Stomach smooth muscle (tissue), 2 donors: ENCODE measurements around the gene WDTC1.

Source experiments
- H3K27ac ChIP-seq: one replicate; pipeline ENCODE4 v1.7.0; 2013; ENCODE audit warnings: mild to moderate bottlenecking, low read length, inconsistent platforms
- H3K27me3 ChIP-seq, 2 donors: one replicate each; pipeline ENCODE4 v1.7.0; 2013; ENCODE audit warnings: low read length in 2 of 2; ENCODE audit not compliant: insufficient read depth in 2 of 2, control insufficient read depth in 1 of 2
- H3K36me3 ChIP-seq, 2 donors: one replicate each; pipeline ENCODE4 v1.7.0; 2013; ENCODE audit warnings: low read length in 2 of 2; ENCODE audit not compliant: control insufficient read depth in 2 of 2, insufficient read depth in 2 of 2
- H3K4me1 ChIP-seq: one replicate; pipeline ENCODE4 v1.7.0; 2013; ENCODE audit warnings: low read length; ENCODE audit not compliant: control insufficient read depth, insufficient read depth
- H3K4me3 ChIP-seq, 2 donors: one replicate each; pipeline ENCODE4 v1.7.0; 2013; ENCODE audit warnings: low read length in 2 of 2
- H3K9ac ChIP-seq, 2 donors: one replicate each; pipeline ENCODE4 v1.7.0; 2013; ENCODE audit warnings: low read length in 2 of 2, mild to moderate bottlenecking in 1 of 2
- H3K9me3 ChIP-seq, 2 donors: one replicate each; pipeline ENCODE4 v1.7.0; 2013; ENCODE audit warnings: low read length in 2 of 2; ENCODE audit not compliant: control insufficient read depth in 2 of 2
- donor health status: healthy.
- donor health status: Pancreatic carcinoma.

Gene WDTC1

DNA sequence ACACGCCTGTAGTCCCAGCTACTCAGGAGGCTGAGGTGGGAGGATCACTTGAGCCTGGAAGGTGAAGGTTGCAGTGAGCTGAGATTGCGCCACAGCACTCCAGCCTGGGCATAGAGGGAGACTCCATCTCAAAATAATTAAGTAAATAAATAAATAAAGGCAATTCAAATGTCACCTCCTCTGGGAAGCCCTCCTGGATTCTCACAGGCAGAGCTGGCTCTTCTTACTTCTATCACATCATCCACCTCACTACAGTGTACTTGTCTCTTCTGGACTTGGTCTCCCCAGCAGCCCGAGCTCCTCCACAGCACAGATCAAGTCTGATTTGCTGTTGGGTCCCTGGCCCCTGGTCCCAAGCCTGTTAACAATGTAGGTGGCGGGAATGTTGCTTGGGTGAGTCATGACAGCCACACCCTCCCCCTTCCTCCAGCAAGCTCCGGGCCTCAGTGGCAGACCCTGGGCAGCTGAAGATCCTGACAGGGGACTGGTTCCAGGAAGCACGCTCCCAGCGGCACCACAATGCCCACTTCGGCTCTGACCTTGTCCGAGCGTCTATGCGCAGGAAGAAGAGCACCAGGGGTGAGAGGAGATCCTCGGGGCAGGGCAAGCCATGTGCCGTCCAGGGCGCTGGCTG, 112.7 kb downstream of the WDTC1 start:
- Histone ChIP-seq H3K9ac (no peak overlapping the region), H3K27me3 (peaks cover 12 to 20% of the 10 kb centered on the region in 2 donors), H3K9me3 (no peaks in the 10 kb centered on the region), H3K4me3 (no peak overlapping the region), H3K36me3 (no peaks in the 10 kb centered on the region), H3K27ac (no peak overlapping the region), H3K4me1 (peaks cover 25% of the 10 kb centered on the region)

DNA sequence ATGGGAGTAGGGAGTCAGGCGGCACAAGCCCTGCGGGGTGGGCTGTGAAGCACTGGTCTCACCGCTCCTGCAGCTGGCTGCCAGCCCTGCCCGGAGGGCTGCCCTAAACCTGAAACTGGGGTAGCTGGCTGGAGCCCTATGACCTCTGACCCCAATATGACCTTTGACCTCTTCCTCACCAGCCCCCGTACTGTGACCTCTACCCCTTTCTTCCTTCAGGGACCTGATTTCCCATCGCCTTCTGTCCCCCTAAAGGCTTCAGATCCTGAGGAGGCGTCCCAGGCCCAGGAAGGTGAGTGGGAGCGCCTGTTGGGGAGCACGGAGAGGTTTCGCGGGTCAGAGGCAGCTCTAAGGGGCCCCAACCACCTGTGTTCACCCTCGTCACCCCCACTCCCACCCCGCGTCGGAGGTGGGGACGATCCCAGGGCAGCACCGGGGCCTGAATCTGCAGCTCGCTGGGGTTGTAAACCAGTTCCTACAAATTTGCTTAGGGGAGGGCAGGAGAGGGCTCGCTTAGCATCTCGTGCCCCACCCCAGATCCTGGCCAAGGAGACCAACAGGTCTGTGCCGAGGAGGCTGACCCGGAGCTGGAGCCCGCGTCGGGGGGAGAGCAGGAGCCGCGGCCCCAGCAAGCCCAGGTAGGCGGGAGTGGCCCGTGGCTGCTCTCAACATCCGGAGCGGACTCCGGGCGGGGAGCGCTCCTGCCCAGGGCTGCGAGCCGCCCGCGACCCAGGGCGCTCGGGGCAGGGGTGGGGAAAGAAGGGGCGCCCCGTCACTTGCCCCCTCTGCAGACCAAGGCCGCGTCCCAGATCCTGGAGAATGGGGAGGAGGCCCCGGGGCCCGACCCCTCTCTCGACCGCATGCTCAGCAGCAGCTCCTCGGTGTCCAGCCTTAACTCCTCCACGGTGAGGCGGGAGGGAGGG, 114.7 kb downstream of the WDTC1 start:
- Histone ChIP-seq H3K4me3 (peak overlapping the region; percentile 58 to 67), H3K27me3 (peaks cover 12 to 20% of the 10 kb centered on the region in 2 donors)

DNA sequence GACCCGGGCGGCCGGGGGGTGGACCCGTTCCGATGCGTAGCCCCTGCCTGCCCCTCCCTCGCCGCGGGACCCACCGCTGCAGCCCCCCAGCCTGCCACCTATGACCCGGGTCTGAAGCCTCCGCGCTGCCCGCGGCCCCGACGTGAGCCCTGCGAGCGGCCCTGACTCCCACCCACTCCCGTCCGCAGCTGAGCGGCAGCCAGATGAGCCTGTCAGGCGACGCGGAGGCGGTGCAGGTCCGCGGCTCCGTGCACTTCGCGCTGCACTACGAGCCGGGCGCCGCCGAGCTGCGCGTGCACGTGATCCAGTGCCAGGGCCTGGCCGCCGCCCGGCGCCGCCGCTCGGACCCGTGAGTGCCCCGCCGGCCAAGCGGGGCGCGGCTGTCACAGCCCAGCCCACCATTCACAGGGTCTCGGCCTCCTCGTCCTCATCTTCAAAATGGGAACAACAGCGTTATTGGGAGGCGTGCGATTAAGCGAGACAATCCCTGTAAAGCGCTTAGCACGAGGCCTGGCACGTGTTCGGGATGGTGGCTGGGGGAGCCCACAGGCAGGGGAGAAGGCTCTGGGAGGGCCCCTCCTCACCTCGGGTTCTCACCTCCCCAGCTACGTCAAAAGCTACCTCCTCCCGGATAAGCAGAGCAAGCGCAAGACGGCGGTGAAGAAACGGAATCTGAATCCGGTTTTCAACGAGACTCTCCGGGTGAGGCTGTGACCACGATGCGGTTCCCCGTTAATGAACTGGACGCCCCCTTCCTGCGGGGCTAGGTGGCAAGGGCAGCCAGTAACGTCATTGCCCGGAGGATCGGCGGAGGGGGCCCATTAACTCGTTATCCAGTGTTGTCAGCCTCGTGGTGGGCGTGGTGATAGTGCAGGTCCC, 115.6 kb downstream of the WDTC1 start:
- no peaks in the 10 kb centered on the region for H3K9me3 ChIP-seq
- H3K9ac ChIP-seq = peak overlapping the region in 1 of 2 donors; percentile 36
- H3K36me3 ChIP-seq = no peaks in the 10 kb centered on the region
- H3K27me3 ChIP-seq = peaks cover 12 to 20% of the 10 kb centered on the region in 2 donors
- peaks cover 25% of the 10 kb centered on the region for H3K4me1 ChIP-seq
- peak overlapping the region; percentile 58 to 67 for H3K4me3 ChIP-seq
- H3K27ac ChIP-seq = no peak overlapping the region

More for the DNA sequence above, 114.7 kb downstream of the WDTC1 start:
- no peak overlapping the region for H3K9ac ChIP-seq
- no peaks in the 10 kb centered on the region for H3K9me3 ChIP-seq
- no peaks in the 10 kb centered on the region for H3K36me3 ChIP-seq
- H3K27ac ChIP-seq = no peak overlapping the region
- peaks cover 25% of the 10 kb centered on the region for H3K4me1 ChIP-seq

DNA sequence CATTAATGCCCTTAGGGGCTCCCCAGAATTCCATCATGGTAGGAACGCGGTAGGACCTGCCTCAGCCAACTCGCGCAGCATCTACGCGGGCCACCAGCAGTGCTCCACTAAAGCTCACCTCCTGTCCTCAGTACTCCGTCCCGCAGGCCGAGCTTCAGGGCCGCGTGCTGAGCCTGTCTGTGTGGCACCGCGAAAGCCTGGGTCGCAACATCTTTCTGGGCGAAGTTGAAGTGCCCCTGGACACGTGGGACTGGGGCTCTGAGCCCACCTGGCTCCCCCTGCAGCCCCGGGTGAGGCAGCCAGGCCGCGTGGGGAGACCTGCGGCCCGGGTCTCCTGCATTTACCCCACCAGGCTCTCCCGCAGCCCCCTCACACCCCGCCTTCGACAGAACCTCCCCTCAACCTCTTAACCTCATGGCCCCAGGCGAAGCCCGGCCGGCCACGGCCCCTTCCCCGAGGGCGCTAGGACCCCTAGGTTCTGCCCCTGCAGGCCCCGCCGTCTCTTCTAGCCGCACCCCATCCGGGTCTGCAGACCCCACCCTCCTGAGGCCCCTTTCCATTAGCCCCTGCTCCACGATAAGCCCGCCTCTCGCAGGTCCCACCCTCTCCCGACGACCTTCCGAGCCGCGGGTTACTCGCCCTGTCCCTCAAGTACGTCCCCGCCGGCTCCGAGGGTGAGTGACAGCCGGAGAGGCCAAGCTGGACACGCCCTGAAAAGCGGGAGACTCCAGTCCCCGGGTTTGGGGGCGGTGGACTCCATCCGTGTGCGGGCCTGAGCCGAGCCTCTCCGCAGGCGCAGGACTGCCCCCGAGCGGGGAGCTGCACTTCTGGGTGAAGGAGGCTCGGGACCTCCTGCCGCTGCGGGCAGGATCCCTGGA, 116.5 kb downstream of the WDTC1 start:
- Histone ChIP-seq H3K4me1 (peaks cover 25% of the 10 kb centered on the region), H3K27me3 (peaks cover 12 to 20% of the 10 kb centered on the region in 2 donors), H3K9ac (no peak overlapping the region), H3K36me3 (peaks cover 7 to 8% of the 10 kb centered on the region in 2 donors), H3K4me3 (peak overlapping the region; percentile 58 to 67), H3K9me3 (no peaks in the 10 kb centered on the region), H3K27ac (no peak overlapping the region)

DNA sequence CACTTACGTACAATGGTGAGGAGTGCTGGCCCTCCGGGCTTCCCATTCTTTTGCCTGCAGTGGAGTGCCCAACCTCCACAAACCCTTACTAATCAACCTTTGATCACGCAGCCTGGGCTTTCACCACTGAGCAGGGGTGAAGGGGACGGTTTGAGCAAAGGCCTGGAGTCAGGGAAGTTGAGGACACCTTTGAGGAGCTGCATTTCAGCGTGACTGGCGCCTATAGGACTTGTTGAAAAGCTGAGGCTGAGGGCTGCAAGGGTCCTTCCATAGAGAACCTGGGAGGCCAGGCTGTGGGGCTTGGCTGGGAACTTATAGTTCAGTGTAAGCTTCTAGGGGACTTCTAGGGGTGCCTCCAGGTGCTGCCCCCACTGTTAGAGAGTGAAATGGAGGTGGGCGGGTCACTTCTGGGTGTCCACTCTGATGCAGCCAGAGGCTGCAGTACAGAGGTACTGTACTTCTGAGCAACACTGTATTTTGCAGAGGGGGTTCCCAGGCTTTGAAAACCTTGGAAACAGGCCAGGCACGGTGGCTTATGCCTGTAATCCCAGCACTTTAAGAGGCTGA, 117.2 kb downstream of the WDTC1 start:
- Histone ChIP-seq H3K27ac (no peak overlapping the region), H3K4me1 (peaks cover 25% of the 10 kb centered on the region), H3K36me3 (peaks cover 12 to 13% of the 10 kb centered on the region in 2 donors), H3K9me3 (no peaks in the 10 kb centered on the region), H3K9ac (no peak overlapping the region), H3K4me3 (peak overlapping the region in 1 of 2 donors; percentile 29), H3K27me3 (peaks cover 12 to 20% of the 10 kb centered on the region in 2 donors)

DNA sequence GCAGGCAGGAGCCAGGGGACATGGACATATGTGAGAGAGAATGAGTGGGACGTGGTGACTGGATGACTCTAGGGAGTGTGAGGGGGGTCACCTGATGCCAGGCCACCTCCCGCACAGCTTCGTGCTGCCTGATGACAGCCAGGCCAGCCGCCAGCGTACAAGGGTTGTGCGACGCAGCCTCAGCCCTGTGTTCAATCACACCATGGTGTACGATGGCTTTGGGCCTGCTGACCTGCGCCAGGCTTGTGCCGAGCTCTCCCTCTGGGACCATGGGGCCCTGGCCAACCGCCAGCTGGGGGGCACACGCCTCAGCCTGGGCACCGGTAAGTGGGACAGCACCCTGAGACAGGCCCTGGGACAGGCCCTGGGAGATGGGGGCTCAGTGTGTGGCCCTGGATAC, 118.7 kb downstream of the WDTC1 start:
- Histone ChIP-seq H3K27ac (no peak overlapping the region), H3K9ac (no peak overlapping the region), H3K4me3 (no peak overlapping the region), H3K27me3 (peaks cover 8 to 20% of the 10 kb centered on the region in 2 donors), H3K4me1 (peaks cover 33% of the 10 kb centered on the region), H3K9me3 (no peaks in the 10 kb centered on the region), H3K36me3 (peaks cover 12 to 16% of the 10 kb centered on the region in 2 donors)

DNA sequence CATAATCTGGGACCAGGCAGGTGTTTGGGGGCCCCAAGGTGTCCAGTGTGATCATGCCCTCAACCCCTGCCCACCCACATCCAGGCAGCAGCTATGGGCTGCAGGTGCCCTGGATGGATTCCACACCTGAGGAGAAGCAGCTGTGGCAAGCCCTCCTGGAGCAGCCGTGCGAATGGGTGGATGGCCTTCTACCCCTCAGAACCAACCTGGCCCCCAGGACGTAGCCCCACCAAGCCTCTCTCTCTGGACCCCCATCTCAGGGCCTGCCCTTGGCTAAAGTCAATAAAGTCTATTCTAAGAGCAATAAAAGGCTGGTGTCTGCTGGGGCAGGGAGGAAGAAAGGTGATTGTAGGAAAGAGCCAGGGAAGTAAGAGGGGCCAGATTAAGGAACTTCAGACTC, 119.2 kb downstream of the WDTC1 start:
- no peaks in the 10 kb centered on the region for H3K9me3 ChIP-seq
- peaks cover 8 to 20% of the 10 kb centered on the region in 2 donors for H3K27me3 ChIP-seq
- no peak overlapping the region for H3K27ac ChIP-seq
- peaks cover 12 to 20% of the 10 kb centered on the region in 2 donors for H3K36me3 ChIP-seq
- peaks cover 33% of the 10 kb centered on the region for H3K4me1 ChIP-seq
- H3K9ac ChIP-seq = no peak overlapping the region
- H3K4me3 ChIP-seq = no peak overlapping the region

DNA sequence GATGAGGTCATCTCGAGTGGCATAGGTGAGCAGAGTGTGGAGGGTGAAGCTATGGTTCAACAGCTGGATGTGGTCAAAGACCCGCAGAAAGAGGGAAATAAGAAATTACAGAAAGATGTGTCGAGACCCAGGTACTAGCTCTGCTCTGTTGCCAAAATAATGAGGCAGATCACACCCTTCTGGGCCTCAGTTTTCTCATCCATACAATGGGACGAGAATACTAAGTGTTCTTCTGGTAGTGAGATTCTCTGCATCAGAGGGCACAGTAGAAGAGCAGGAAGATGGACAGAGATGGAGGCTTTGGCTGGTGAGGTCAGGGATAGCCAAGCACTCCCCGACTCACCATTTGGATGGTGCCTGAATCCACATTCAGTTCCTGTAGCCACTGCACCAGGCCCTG, 121.3 kb downstream of the WDTC1 start:
- Histone ChIP-seq H3K27me3 (peaks cover 2 to 6% of the 10 kb centered on the region in 2 donors), H3K36me3 (peaks cover 15 to 29% of the 10 kb centered on the region in 2 donors), H3K27ac (no peak overlapping the region), H3K4me1 (peaks cover 17% of the 10 kb centered on the region), H3K9me3 (no peaks in the 10 kb centered on the region), H3K4me3 (no peak overlapping the region), H3K9ac (no peak overlapping the region)

DNA sequence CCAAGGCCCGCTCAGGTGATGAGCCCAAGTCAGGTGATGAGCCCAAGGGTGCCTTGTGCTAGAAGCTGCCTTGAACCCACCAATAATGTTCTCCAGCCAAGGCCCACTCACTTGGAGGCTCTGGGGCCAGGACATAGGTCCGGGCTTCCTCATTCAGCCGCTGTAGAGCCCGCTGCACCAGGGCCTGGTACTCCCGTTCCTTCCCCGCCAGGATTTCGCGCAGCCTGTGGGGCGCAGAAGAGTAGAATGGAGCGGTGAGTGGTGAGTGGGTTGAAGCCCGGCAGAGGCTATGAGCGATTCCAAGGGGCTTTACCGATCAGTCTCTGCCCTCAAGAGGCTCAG, 121.8 kb downstream of the WDTC1 start:
- no peak overlapping the region for H3K27ac ChIP-seq
- H3K9me3 ChIP-seq = no peaks in the 10 kb centered on the region
- no peak overlapping the region for H3K4me3 ChIP-seq
- H3K4me1 ChIP-seq = peaks cover 12% of the 10 kb centered on the region
- H3K9ac ChIP-seq = no peak overlapping the region
- H3K27me3 ChIP-seq = peaks cover 0 to under 1% of the 10 kb centered on the region in 2 donors
- H3K36me3 ChIP-seq = peaks cover 15 to 29% of the 10 kb centered on the region in 2 donors
